Hematopoietic multipotent progenitor cell (in vitro differentiated cells): ENCODE measurements around the gene FAM3B. TPM values are rescaled to one million over a fixed set of nuclear protein-coding genes. Genes with fewer than 3 reads are reported as not detected.

ENCODE experiments used
- DNase-seq, 3 donors: peaks; one replicate each; pipeline ENCODE4 v3.0.0-alpha.2; 2011 to 2015; ENCODE audit warnings: low read depth in 2 of 3, low spot score in 2 of 3
- total RNA-seq: library from RNA; depleted of rRNA; stranded (reverse); fragments of >200 nt; gene quantifications from one replicate; pipeline ENCODE4 v1.2.3, GENCODE V29; 2012

The FAM3B gene
- total RNA-seq, 1 donor = under 0.01 TPM

DNA sequence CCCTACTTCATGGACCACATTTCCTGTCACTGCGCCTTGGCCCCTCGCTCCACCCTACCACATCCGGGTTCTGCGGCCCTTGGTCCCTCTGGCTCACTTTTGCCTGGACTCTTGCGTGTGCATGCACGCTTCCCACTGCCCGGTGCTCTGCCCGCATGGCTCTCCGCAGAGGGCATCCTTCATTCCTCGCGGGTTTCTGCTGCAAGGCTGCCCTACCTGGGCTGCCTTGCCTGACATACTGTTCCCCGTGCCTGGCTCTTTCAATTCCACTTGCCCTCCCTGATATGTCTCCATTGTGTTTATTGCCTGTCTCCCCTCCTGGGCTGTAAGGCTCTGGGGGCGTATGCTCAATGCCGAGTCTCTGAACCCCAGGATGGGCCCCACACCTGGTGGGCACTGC lies 71.7 kb downstream of the FAM3B start:
- DNase-seq = no peak

DNA sequence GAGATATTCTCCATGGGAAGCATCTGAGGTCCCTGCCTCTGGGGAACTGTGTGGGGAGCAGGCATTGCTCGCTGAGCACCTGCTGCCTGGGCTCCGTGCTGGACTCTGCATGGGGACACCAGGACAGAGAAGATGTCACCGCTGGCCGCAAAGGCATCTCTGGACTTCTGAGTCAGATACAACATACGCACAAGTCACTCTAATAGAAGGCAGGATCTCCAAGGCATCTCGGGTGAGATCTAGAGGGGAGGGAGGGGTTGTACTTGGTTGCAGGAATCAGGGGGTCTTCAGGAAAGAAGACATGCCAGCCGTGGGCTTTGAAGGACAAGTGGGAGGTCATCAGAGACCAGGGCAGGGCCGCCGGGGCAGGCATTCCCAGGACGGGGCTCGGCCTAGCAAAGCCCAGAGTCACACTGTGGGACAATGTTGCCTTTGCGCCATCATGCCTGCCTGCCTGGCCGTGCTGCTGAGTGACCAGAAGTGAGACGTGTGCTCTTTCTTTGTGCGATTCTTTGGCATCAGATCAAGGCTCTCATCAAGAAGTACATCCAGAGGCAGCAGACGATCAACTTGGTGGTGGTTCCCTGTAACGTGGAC lies 73.5 kb downstream of the FAM3B start:
- DNase-seq = no peak

DNA sequence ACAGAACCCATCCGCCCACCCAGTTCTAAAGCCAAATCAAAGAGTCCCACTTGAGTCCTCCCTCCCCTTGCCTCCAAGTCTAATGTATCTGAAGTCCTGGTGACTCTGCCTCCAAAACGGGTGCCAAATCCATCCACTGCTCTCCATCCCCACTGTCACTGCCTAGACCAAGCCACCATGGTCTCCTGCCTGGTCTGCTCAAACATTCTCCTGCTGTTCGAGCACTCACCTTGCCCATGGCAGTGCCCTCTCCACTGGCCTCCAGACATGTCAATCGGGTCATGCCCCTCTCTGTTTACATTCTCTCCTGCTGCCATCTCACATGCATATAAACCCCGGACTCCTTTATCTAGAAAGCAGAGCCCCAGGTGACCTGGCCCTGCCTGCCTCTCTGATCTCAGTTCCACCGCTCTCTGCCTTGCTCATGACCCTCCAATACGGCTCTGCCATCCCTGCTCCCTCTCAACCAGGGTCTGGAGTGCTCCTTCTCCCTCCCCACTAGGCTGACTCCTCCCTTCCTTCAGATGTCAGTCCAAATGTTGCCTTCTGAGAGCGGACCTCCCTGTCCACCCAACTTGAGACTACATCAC lies 77.4 kb downstream of the FAM3B start:
- DNase-seq = no peak

DNA sequence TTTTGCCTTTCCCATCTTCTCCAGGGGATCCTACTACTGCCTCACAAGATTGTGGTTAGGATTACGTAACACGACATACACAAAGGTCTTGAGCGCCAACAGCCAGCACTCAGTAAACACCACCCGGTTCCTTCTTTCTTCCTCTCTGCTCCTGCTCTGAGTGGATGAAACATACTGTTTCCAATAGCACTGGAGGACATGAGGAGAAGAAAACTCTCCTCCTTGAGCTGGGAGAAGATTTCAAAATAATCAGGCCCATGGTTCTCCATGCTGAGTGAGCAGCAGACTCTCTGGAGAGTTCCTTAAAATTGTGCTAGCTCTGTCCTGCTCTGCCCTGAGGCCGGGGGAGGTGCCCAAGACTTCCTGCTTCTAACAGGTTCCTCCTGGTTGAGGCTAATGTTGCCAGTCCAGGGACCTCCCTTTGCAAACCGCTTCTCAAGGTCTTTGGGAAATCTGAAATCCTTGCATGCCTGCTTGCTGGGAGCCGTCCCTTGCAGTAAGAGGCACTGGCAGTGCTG lies 80.0 kb downstream of the FAM3B start:
- peak in 2 of 3 donors; percentile 22 to 55 for DNase-seq

DNA sequence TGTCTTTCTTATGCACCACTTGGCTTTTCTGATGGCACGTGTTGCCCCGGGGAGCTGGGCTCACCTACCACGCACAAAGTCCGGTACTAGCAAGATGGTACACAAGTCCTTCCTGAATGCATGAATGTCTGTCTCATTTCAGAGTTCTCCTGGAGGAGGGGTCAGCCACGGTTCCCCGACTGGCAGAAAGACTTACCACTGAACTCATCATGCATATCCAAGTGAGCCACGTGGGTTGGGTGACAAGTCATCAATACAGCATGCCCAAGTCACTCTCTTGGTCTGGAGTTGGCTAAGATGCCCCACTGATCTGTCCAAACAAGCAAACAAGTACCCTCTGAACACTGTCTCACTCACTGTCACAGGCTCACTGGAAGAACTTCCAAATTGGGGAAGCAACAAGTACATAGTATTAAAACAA lies 80.9 kb downstream of the FAM3B start:
- DNase-seq = no peak

DNA sequence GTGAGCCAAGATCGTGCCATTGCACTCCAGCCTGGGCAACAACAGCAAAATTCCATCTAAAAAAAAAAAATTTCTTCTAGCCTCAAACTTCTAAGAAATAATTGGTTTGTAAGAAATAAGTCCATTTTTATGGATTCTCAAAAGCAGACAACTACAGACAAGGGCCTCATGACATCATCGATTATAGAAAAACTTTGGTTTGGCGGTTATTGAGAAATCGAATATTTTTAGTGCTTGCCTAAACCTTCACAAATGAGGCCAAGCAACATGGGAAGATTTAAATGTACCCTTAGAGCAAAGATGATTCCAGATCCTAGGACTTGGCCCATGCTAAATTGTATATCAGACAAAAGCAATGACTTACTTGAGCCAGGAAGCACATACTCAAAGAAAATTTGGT lies 81.7 kb downstream of the FAM3B start:
- DNase-seq = no peak

DNA sequence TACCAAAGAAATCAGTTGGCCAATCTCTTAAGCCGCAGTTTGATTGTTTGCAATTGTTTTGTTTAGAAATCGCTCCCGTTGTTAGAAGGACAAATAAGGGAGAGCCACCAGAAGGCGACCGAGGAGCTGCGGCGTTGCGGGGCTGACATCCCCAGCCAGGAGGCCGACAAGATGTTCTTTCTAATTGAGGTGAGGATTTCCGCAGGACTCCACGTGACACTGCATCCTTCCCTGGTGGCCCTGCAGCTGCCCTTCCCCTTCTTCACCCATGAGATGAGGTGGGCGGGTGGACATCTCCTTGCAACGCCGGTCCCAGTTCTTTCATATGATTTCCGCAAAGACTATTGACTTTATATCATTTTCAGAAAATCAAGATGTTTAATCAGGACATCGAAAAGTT lies 82.2 kb downstream of the FAM3B start:
- DNase-seq = no peak

DNA sequence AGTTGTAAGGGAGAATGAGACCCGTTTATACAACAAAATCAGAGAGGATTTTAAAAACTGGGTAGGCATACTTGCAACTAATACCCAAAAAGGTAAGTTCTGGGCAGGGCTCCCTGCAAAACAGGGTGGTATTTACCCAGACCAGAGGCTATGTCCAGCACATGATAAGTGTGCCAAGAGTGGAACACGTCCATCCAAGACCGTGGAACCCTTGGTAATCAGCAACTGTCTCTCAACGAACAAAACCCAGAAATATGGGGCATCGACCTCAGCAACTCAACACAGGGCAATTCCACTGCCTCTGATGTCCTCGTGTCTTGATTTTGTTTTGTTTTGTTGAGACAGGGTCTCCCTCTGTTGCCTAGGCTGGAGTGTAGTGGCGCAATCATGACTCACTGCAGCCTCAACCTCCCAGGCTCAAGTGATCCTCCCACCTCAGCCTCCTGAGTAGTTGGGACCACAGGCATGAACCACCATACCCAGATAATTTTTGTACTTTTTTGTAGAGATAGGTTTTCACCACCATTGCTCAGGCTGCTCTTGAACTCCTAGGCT lies 82.7 kb downstream of the FAM3B start:
- no peak for DNase-seq

DNA sequence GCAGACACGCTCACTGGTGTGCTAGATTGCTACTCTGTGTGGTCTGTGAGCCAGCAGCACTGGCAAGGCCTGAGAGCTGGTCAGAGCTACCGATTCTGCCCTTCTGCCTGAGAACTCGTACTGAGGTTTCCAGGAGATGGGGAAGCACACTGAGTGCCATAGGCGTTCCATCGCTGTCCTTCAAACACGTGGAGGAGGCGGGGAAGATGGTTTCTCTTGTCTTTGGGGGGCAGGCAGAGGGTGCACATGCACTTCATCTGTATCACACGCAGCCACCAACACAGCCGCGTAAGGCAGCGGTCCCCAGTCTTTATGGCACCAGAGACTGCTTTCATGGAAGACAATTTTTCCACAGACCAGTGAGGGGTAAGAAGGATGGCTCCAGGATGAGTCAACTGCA lies 85.6 kb downstream of the FAM3B start:
- no peak for DNase-seq

DNA sequence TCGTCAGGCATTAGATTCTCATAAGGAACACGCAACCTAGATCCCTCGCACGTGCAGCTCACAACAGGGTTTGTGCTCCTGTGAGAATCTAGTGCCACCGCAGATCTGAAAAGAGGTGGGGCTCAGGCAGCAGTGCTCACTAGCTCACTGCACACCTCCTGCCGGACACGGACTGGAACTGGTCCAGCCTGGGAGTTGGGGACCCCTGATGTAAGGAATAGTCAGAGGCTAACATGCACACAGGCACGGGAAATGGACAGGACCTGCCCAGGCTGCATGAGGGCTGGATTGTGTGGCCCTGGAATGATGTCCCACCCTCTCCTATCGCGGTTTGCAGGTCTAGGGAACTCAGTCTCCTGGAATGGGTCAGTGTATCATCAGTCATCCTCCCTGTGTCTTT lies 86.2 kb downstream of the FAM3B start:
- DNase-seq = no peak

DNA sequence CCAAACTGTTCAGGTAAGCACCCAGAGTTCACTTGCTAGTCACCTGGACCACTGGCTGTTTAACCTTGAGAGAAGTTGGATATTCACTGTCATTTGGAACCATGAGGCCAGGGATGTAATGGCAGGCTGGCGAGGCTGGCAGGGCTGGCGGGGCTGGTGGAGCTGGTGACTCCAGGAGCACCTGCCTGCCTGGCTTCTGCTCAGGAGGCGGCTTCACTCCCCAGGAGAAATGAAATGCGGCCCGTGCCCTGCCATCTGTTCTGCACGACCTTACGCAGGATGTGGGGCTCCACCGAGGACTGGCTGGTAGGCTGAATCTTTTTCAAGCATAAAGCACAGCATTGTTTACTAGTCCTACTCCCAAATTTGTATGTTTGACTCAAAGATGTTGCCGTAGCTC lies 86.7 kb downstream of the FAM3B start:
- no peak for DNase-seq

DNA sequence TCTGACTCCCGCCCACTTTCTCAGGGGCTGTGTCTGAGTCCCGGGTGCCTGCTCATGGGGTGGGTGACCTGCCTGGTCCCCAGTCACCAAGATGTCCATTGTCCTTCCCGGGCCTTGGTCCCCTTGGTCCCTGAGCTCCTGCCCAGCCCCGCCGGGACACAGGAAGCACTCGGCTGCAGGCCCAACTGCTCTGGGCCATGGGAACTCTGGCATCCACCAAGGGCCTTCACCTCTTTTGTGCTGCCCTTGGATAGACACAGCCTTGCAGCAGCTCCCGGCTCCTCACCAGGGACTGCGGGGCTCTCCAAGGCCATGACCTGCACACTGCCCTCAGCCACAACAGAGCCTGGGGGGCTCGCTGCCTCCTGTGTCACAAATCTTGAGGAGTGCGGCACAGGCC lies 87.4 kb downstream of the FAM3B start:
- DNase-seq = no peak

DNA sequence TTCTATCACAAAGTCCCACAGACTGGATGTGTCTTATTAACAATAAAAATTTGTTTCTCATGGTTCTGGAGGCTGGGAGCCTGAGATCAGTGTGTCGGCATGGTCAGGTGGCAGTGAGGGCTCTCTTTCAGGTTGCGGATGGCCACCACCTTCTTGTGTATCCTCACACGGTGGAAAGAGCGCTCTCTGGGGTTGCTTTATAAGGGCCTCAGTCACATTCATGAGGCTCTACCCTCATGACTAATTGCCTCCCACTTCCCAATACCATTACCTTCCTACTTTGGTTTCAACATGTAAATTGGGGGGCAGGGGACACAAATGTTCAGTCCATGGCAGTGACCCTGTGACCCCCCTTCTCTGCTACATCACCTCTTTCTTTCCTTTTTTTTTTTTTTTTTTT lies 88.7 kb downstream of the FAM3B start:
- DNase-seq = no peak

DNA sequence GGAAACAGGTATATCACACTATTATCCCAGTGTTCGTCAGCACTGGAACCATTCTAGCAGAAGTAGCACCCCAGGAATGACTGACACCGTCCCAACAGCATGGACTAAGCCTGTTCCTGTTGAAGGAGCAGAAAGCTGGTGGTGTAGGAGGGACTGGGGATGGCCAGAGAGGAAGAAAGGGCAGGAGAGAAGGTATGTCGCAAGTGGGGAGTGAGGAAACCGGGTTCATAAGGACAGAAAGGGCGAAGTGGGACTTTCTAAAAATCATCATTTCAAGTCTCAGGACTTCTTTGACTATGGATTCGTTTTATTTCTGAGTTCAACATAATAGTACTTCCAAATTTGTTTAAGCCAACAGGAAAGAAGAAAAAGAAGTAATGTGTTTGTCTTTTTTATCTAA lies 89.7 kb downstream of the FAM3B start:
- no peak for DNase-seq

Other genes starting within 250 kb of the FAM3B start
- 8.1 TPM for gene BACE2, start 148.6 kb upstream of the FAM3B start, total RNA-seq
- gene MX2, start 45.2 kb downstream of the FAM3B start, total RNA-seq = 25.3 TPM
- gene MX1, start 109.4 kb downstream of the FAM3B start, total RNA-seq = 86.4 TPM
- not detected for gene TMPRSS2, start 191.4 kb downstream of the FAM3B start, total RNA-seq